GM21619 (cell line): ENCODE measurements around the gene PPIL4.

Source experiments
- ATAC-seq: cut with Tn5 transposase; IDR thresholded peaks from one replicate; pipeline ENCODE4 v1.9.1; 2021; ENCODE audit not compliant: unreplicated experiment

Gene PPIL4

GRCh38 chr6:149545754-149546471, at the start of gene PPIL4:
Gene PPIL4, minus strand, starts transcription at chr6:149546043. Its CDS starts 38 bp downstream, at chr6:149546005.
- peak; percentile 84 for ATAC-seq

GRCh38 chr6:149593408-149593807, 47.6 kb upstream of the PPIL4 start:
- ATAC-seq: no peak

GRCh38 chr6:149592983-149593382, 47.1 kb upstream of the PPIL4 start:
- no peak for ATAC-seq

GRCh38 chr6:149586149-149586548, 40.3 kb upstream of the PPIL4 start:
- ATAC-seq: no peak

- no peak for ATAC-seq
Measured at GRCh38 chr6:149581349-149581748, 35.5 kb upstream of the PPIL4 start.

- ATAC-seq: no peak
Measured at GRCh38 chr6:149580880-149581279, 35.0 kb upstream of the PPIL4 start.

- ATAC-seq: no peak
Measured at GRCh38 chr6:149567945-149568585, 22.2 kb upstream of the PPIL4 start.

- no peak for ATAC-seq
Measured at GRCh38 chr6:149567194-149567586, 21.3 kb upstream of the PPIL4 start.

- peak; percentile 23 for ATAC-seq
Measured at GRCh38 chr6:149566410-149567193, 20.8 kb upstream of the PPIL4 start.

GRCh38 chr6:149565527-149566409, 19.9 kb upstream of the PPIL4 start, which contains the start of gene GINM1:
Gene GINM1, plus strand, starts transcription at chr6:149566375. Its CDS starts 40 bp downstream, at chr6:149566415.
- ATAC-seq: peak; percentile 71

GRCh38 chr6:149563928-149564325, 18.1 kb upstream of the PPIL4 start:
- no peak for ATAC-seq

- no peak for ATAC-seq
Measured at GRCh38 chr6:149563203-149563927, 17.5 kb upstream of the PPIL4 start.

- ATAC-seq: no peak
Measured at GRCh38 chr6:149560736-149561135, 14.9 kb upstream of the PPIL4 start.

- ATAC-seq: no peak
Measured at GRCh38 chr6:149559389-149559788, 13.5 kb upstream of the PPIL4 start.

GRCh38 chr6:149558029-149558428, 12.2 kb upstream of the PPIL4 start:
- no peak for ATAC-seq

GRCh38 chr6:149551920-149552319, 6.1 kb upstream of the PPIL4 start:
- ATAC-seq: no peak

- no peak for ATAC-seq
Measured at GRCh38 chr6:149545258-149545753, 537 bp downstream of the PPIL4 start.

GRCh38 chr6:149544646-149545257, 1.1 kb downstream of the PPIL4 start:
- ATAC-seq: no peak

GRCh38 chr6:149541139-149541538, 4.7 kb downstream of the PPIL4 start:
- ATAC-seq: no peak
